Pancreas (tissue), 8 donors: ENCODE measurements around the gene IQCF2. TPM values are rescaled to one million over a fixed set of nuclear protein-coding genes. Genes with fewer than 3 reads are reported as not detected.

Experiments used
- polyA plus RNA-seq, 2 donors: library from polyadenylated mRNA; stranded (reverse); fragments of 200-250 nt; gene quantifications; one replicate each; pipeline ENCODE4 v1.2.3, GENCODE V29; 2013
- total RNA-seq, 6 donors: library from RNA; stranded (reverse); fragmentation: NEBNext Ultra II Directional in 4 of 6; extraction: Animal tissue kit (Norgen Biotek cat#: 25700) in 4 of 6; gene quantifications; one replicate each; pipeline versions ENCODE4 v1.2.1 to v1.2.4, GENCODE V29; 2021 to 2023
- donor health status: healthy with polysubstance abuse.
- donor health status: DM: no; HTN: no; CAD: no; lungs with moderate emphysema.
- donor health status: DM: no; HTN: no; CAD: no.
- donor health status: Bipolar disorder and iron deficiency.
- donor health status: DM: yes; HTN: yes; CAD: no.
- donor health status: DM: no; HTN: no; CAD: no.
- donor health status: DM: no; HTN: no; CAD: no.
- donor health status: DM: yes; HTN: yes; CAD: no.

IQCF2 gene
- total and polyA plus RNA-seq, 8 donors: not detected

Other genes with a start within 250 kb of the IQCF2 start
- 10 to 100 TPM; 20.9 to 31.0 (median 22.9) TPM for gene TEX264, start 190.4 kb upstream of the IQCF2 start, total RNA-seq
- gene TEX264, start 190.4 kb upstream of the IQCF2 start, polyA plus RNA-seq: 10 to 100 TPM; 45.2 to 59.3 TPM
- under 1 TPM; 0.09 to 0.51 (median 0.20) TPM for gene GRM2, start 154.5 kb upstream of the IQCF2 start, total RNA-seq
- gene GRM2, start 154.5 kb upstream of the IQCF2 start, polyA plus RNA-seq: under 1 TPM; 0.34 to 0.45 TPM
- gene IQCF6, start 82.4 kb upstream of the IQCF2 start, total RNA-seq: not detected
- gene IQCF6, start 82.4 kb upstream of the IQCF2 start, polyA plus RNA-seq: not detected
- gene IQCF5, start 14.0 kb downstream of the IQCF2 start, total RNA-seq: not detected
- not detected for gene IQCF5, start 14.0 kb downstream of the IQCF2 start, polyA plus RNA-seq
- gene IQCF1, start 41.7 kb downstream of the IQCF2 start, total RNA-seq: not detected
- gene IQCF1, start 41.7 kb downstream of the IQCF2 start, polyA plus RNA-seq: not detected
- gene RRP9, start 80.3 kb downstream of the IQCF2 start, total RNA-seq: 1 to 10 TPM; 3.8 to 9.0 (median 7.0) TPM
- 10 to 100 TPM; 13.7 to 13.8 TPM for gene RRP9, start 80.3 kb downstream of the IQCF2 start, polyA plus RNA-seq
- 1 to 10 TPM; 2.1 to 5.9 (median 4.2) TPM for gene PARP3, start 80.7 kb downstream of the IQCF2 start, total RNA-seq
- gene PARP3, start 80.7 kb downstream of the IQCF2 start, polyA plus RNA-seq: 1 to 10 TPM; 7.9 to 8.3 TPM
- under 1 TPM in 5 of 6 donors, not detected in 1; 0.08 to 0.09 (median 0.09) TPM for gene GPR62, start 93.8 kb downstream of the IQCF2 start, total RNA-seq
- gene GPR62, start 93.8 kb downstream of the IQCF2 start, polyA plus RNA-seq: under 1 TPM in 1 of 2 donors, not detected in 1; 0.26 TPM
- 10 to 100 TPM; 10.7 to 19.8 (median 14.5) TPM for gene PCBP4, start 105.8 kb downstream of the IQCF2 start, total RNA-seq
- gene PCBP4, start 105.8 kb downstream of the IQCF2 start, polyA plus RNA-seq: 10 to 100 TPM; 43.3 to 55.2 TPM
- 10 to 100 TPM; 26.6 to 37.9 (median 31.8) TPM for gene ABHD14B, start 112.4 kb downstream of the IQCF2 start, total RNA-seq
- 10 to 100 TPM; 42.7 to 50.1 TPM for gene ABHD14B, start 112.4 kb downstream of the IQCF2 start, polyA plus RNA-seq
- 10 to 100 TPM in 2 of 6 donors, 1 to 10 TPM in 4; 5.9 to 11.2 (median 9.0) TPM for gene ABHD14A, start 113.4 kb downstream of the IQCF2 start, total RNA-seq
- gene ABHD14A, start 113.4 kb downstream of the IQCF2 start, polyA plus RNA-seq: 10 to 100 TPM; 30.5 to 36.3 TPM
- 10 to 100 TPM in 4 of 6 donors, 1 to 10 TPM in 2; 5.7 to 16.8 (median 14.2) TPM for gene ACY1, start 121.9 kb downstream of the IQCF2 start, total RNA-seq
- gene ACY1, start 121.9 kb downstream of the IQCF2 start, polyA plus RNA-seq: 10 to 100 TPM; 15.8 to 21.5 TPM
- 1,000 to 10,000 TPM in 2 of 6 donors, 100 to 1,000 TPM in 4; 643 to 1,285 (median 890) TPM for gene RPL29, start 134.3 kb downstream of the IQCF2 start, total RNA-seq
- 1,000 to 10,000 TPM; 1,152 to 1,829 TPM for gene RPL29, start 134.3 kb downstream of the IQCF2 start, polyA plus RNA-seq
- 1 to 10 TPM; 2.8 to 7.6 (median 4.6) TPM for gene DUSP7, start 195.0 kb downstream of the IQCF2 start, total RNA-seq
- gene DUSP7, start 195.0 kb downstream of the IQCF2 start, polyA plus RNA-seq: 1 to 10 TPM; 2.6 to 6.2 TPM